ENCODE data around the gene IQSEC3.

Gene IQSEC3

DNA sequence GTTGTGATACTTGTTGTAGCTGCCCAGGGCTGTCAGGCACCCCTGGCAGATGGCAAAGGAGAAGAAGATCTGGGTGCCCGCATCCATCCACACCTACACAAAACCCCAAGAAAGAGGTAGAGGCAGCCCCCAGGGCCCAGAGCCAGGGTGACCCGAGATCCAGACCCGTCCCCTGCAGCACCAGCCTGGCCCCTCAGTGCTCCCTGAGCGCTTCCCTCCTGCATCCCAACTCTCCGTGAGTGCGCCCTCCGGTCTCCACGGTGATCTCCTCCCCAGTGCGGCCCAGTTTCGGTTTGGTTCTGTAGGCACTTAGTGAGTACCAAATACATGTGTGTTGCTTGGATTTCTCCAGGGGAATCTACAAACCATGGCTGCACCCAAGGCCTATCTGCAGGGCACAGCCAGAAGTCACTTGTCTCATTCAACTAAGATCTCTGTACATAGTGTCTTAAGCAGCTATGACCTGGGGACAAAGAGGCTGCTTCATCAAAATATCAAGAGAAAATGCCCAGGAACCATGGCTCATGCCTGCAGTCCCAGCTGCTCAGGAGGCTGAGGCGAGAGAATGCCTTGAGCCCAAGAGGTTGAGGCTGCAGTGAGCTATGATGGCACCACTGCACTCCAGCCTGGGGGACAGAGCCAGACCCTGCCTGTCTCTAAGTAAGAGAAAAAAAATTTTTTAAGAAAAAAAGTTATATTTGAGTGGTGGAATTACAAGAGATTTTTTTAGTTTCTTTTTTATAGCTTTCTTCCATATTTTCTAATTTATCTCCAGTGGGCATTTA lies 131.5 kb downstream of the IQSEC3 start:
- DNase-seq (ENCODE audit: low spot score) = no peak

DNA sequence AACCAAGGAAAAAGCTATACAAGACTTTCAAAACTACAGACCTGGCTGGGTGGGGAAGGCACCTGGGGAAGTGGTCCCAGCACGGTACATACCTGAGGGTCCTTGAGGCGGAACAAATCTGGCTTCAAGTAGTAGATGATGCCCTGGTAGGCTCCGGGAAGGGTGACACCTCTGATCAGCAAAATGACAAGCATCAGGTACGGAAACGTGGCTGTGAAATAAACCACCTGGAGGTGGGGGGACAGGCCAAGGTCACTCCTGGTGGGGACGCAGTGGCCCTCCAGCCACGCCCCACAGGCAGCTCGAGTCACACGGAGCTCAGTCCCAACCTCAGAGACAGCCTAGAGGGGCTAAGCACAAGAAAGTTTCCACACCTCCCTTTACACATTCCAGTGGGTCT lies 132.1 kb downstream of the IQSEC3 start:
- no peak for DNase-seq (ENCODE audit: low spot score)

DNA sequence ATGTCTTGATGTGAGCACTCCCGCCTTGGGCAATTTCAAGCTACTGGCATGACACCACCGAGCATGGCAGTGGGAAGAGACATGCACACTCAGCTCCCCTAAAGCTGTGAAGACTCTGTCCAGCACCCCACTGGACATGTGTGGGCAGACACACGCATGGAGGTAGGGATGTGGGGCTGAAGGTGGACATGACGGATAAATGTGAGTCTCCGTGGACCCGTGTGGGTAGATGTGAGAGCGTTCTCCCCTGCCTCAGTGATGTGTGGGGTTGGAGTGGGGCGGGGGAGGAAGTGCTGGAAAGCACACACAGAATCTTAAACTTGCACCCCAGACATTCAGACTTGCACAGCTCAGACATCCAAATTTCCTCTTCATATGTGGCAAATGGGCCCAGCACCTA lies 134.8 kb downstream of the IQSEC3 start:
- DNase-seq (ENCODE audit: low spot score) = no peak

DNA sequence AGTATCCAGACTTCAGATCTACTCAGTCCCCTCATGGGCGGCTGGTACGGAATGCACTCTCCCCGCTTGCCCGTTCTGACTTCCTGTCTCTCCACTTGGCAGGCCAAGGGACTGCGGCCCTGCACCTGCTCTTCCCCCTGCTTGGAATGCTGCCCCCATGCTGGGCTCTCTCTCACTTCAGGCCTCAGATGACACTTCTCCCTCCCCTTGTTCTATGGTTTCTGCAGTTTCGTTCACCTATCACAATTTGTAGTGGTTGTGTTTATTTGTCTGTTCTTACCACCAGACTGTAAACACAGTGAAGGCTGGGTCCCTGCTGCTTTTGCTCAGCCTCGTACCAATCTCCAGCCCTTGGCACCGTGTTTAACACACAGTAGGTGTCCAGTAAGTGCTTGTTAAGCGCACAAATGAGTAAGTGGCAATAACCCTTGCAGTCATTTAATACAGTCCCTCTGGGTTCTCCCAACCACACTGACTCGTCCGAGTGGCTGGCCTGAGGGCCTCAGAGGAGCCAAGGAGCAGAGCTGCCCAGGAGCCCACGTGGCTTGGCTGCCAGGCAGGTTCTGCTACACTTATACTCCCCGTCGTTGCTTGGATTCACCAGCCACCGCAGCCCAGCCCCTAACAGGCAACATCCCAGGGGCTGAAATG lies 135.6 kb downstream of the IQSEC3 start:
- DNase-seq (ENCODE audit: low spot score) = no peak

DNA sequence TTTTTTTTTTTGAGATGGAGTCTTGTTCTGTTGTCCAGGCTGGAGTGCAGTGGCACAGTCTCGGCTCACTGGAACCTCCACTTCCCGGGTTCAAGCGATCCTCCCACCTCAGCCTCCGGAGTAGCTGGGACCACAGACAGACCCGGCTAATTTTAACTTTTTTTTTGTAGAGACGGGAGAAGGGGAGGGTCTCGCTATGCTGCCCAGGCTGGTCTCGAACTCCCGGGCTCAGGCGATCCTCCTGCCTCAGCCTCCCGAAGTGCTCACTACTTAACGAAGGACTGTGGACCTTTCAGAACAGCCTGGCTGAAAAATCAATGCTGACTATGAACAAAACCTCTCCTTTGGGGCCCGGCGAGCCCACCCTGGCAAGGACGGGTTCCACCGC lies 136.5 kb downstream of the IQSEC3 start:
- DNase-seq (ENCODE audit: low spot score) = no peak

DNA sequence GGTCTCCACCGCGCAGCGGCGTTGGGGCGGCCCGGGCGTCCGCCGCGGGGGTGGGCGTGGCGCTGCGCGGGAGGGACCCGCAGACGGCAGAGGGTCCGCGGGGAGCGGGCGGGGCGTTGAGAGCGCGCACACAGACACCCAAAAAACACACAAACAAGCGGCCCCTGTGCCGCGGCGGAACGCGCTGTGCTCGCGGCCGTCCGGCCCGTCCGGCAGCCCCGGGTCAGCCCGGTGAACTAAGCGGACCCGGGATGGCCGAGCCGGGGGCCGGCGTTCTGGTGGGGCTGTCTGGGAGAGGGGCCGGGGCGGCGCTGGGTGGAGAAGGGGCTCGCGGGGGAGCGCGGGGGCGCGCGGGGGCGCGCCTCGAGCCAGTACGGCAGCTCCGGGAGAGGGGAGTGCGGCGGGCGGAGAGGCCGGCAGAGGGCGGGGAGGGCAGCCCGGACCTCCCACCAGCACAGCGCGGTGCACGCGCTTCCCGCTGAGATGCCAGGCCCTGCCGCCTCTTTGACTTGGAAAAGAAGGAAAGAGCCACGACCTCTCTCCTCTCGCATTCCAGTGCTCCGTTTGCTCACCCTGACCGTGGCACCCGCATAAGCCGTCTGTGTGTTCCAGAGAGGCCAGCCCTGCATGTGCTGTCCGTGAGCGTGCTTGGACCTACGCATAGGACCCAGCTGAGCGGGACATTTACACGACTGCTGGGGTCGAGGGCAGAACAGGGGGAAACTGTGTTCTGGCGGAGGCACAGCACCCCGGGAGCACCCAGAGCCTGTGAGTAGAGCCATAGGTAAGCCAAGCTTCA lies 137.1 kb downstream of the IQSEC3 start:
- no peak for DNase-seq (ENCODE audit: low spot score)

DNA sequence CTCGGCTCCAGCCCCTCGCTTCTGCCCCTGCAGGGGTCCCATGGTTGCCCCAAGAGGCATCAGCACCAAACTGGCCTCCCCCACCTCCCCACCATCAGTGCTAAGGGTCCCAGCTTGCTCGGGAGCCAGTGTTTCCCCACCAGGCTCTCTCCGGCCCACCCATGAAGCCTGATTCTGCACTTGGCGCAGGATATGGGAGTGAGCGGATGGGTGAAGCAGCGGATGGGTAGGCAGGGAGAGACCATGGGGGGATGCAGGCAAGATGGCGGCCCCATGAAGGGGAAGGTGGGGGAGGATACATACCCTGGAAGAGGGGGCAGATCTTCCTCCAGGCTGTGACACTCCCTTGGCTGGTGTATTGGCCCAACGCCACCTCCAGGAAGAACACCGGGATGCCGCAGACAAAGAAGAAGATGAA lies 137.7 kb downstream of the IQSEC3 start:
- no peak for DNase-seq (ENCODE audit: low spot score)

DNA sequence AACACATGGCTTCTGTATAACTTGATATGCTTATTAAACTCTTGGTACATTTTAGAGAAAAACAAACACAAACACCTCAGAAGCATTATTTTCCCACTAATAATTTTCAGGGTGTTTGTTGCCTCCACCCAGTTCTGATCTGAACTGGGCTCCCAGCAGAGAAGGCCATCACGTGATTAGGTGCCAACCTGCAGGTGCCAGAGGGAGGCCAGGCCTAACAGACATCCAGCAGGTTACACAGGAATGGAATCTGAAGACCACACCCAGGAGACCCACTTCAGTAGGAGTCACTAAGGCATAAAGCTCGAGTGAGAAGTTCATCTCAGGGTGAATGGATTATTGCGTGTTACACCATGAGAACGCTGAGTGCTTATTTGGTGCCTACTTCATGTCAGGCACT lies 138.5 kb downstream of the IQSEC3 start:
- no peak for DNase-seq (ENCODE audit: low spot score)

DNA sequence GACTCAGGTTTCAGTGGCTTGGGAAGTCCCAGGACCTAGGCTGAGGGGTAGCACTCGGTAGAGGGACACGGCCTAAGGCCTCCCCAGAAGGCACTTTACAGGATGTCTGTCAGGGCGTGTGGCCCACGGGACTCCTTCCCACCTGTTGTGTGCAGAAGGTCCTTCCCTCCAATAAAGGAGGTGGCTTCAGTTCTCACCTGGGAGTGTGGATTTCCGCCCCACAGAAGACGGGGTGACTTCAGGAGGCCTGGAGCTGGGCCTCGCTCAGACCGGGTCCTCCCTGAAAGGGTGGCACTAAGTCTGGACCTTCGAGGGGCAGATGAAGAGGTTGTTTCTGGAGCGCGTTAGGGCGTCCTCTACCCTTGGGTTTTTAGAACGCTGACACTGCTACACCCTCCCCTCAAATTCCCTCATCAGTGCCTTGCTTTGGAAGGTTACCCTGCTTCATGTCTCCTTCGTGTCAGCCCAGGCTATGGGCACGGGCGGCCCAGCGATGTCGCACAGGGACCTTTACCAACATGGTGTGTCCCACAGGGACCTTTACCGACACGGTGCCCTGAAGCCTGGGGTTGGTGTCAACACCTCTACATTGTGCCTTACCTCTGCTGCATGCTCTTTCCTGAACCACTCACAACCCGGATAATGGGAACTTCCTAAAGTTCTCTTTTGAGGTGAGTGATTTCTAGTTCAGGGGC lies 140.3 kb downstream of the IQSEC3 start:
- DNase-seq (ENCODE audit: low spot score) = no peak

DNA sequence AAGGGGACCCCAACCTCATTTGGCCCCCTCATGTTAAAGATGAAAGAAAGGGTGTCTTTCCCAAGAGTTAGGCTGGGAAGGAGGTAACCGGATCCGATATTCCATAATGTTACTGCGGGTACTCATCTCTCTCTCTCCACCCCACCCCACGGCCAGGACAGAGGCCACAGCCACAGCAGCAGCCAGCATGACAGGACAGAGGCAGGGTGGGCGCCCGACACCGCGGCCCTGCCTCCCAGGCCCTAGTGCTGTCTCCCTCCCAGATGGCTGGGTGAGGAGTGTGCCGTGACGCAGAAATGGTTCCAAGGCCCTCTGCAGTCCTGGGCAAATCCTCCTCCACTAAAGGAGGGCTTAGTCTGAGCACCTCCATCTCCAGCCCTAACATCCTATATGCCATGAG lies 141.2 kb downstream of the IQSEC3 start:
- no peak for DNase-seq (ENCODE audit: low spot score)

DNA sequence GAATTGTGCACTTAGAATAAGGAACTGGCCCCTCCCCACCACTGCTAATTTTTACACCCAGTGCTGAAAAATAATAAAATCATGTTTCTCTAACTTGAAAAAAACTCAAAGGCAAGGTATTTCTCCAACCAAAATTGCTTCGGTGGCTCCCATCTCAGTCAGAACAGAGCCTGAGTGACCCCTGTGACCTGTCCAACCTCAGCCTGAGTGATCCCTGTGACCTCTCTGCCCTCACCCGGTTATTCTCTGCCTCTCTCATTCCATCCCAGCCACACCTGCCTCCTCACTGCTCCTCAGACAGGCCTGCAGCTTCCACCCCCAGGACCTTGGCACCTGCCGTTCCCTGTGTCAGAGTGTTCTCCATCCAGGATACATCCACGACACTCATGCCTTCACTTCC lies 142.2 kb downstream of the IQSEC3 start:
- no peak for DNase-seq (ENCODE audit: low spot score)

DNA sequence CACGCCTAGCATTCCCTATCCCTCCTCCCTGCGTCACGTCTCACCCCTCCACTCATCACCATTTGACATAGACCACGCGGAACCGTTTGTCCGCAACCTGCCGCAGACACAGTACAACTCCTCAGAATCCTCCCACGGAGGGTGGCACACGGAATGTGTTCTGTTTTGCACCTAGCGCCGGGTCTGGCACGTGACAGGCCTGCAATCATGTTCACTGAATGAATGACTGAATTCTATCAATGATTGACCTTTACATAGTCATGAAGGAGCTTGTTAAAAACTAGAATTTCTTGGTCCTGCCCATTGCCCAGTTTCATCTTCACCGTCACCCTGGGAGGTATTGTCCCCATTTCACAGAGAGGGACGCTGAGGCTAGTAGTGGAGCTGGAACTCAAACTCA lies 142.7 kb downstream of the IQSEC3 start:
- DNase-seq (ENCODE audit: low spot score) = no peak

DNA sequence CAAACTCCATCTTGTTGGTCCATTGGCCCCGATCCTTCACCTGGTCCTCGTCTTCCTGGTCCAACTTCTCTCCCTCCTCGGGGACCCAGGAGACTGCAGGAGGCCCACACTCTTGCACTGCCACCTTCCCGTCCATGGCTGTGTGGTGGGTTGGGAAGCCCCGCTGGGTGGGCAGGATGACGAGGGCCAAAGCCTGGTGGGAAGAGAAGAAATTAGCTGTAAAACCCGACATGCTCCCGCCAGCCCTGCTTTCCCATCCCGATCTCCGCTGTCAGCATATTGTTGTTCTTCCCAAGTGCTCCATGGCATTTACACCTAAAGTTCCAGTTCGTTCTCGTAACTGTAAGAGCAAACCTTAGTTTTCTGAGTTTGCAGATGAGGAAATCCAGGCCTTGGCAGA lies 143.3 kb downstream of the IQSEC3 start:
- DNase-seq (ENCODE audit: low spot score) = no peak

DNA sequence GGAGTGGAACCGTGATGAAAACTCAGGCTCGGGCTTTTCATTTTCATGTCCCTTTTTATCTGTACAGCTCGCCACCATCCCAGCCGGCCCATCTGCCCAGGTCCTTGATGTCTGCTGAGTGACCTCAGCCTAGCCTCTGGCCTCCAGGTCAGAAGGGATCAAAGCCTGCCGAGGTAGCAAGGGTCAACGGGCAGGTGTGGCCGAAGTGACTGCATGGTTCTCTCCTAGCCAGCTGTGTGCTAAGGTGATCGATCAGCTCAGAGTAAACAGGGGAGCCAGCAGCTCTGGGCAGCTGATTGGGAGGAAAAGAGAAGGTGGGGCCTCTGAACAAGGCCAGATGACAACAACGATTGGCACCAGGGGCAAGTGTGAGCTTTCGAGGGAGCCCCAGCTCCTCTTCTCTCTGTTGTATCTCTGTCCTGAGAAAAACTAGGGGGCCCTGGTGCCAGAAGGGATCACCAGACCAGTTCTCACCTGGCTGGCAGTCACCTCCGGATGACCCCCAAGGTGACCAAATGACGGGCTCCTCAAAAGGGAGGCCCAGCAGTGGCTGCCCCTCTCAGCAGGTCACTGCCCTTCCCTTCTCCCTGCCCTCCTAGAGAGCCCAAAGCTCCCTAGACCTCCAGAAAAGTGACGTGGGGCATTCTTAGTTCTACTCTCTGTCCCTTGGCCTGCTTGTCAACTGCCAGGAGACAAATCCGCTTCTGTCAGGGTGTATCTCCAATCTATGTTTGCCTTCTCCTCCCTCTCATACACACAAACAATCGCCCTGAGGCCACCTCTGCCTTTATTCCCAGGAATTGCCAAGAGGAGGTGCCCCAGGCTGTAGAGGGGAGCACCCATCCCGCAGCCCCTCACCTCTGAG lies 143.9 kb downstream of the IQSEC3 start:
- DNase-seq (ENCODE audit: low spot score) = no peak

DNA sequence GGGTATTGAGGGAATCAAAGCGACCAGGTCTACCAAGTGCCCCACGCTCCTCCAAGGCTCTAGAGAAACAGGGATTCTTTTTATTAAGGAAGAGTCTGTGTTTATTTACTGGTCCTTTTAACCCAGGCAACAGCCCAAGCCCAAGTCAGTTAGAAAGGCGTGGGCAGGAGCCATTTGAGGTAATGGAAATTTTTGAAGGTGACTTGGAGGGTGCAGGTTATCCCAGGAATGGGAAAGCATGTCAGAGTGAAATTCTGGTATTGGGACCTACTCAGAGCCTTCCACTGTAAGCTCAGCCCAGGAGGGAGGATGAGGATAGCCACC lies 144.5 kb downstream of the IQSEC3 start:
- no peak for DNase-seq (ENCODE audit: low spot score)

DNA sequence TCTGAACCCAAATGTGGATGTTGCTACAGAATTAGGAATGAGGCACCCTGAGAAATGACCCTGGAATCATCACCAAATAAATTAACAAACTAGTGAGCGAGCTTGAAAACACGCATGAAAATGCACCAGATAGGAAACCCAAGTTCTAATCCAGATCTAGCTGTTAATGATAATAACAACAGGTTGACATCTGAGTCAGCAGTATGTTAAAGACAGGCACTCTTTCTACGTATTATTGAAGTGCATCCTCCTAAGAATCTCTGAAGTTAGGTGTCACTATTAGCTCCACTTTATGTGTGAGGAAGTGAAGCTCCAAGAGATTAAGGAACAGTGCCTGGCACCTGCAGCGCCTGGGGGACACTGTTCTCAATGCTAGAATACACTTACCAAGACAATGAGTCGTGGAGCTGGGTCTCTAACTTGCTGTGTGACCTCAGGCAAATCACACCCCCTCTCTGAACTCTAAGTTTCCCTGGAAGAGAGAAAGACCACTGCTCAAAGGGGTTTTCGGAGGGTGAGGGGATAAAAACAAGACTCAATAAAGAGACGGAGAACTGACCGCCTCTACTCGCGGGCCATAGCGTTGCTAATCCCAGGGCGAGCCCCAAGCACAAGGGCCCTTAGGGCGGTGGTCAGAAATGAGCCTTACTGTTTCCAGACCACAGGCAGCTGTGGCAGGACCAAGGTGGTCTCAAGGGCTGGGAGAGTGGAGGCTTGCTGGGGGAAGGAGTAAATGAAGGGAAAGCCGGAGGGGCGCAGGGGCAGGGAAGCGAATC lies 145.3 kb downstream of the IQSEC3 start:
- DNase-seq (ENCODE audit: low spot score) = no peak

DNA sequence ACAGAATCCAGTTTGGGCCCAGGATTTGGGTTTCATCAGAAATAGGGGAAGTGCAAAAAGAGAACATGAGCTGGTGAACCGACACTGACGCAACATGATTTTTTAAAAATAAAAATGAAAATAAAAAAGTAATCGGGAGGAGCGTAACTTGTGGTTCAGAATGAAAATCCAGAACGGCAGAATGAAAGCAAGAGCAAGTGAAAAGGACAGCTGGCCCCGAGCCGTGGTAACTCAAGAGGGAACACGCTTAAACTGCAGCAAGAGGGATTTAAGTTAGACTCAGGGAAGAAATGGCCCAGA lies 145.8 kb downstream of the IQSEC3 start:
- DNase-seq (ENCODE audit: low spot score) = no peak

DNA sequence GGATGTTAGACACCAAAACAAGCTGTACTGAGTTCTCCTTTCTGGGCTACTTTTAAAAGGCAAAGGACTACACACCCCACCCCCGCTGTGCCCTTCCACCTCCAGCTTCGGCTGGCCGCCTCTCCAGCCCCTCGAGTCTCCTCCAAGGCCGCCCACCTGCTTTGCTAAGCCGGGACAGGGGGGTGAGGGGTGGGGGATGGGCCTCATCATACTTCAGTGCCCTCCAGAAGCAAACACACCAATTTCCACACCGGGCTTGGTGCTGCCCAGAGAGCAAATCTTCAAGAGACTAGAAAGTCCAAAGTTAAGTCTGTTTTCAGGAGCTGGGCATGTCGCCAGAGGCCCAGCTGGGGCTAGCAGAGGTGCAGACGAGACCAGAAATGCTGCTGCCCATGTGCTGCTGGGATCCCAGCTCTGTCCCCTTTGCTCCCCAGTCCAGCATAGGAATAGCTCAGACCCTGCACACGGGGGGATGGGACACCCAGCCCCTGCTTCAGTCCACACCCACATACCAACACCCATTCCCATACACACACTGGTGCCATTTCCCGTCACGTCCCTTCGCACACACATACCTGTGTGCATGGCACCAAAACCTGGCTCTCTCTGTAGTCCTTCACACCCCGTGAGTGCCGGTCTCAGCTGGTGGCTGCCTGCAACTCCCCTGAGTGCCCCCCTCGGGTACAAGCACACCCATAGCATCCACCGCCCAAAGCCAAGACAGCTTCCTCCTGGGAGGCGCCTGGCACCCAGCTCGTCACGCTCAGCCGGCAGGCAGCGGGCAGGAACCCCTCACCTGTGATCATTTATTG lies 146.4 kb downstream of the IQSEC3 start:
- no peak for DNase-seq (ENCODE audit: low spot score)

DNA sequence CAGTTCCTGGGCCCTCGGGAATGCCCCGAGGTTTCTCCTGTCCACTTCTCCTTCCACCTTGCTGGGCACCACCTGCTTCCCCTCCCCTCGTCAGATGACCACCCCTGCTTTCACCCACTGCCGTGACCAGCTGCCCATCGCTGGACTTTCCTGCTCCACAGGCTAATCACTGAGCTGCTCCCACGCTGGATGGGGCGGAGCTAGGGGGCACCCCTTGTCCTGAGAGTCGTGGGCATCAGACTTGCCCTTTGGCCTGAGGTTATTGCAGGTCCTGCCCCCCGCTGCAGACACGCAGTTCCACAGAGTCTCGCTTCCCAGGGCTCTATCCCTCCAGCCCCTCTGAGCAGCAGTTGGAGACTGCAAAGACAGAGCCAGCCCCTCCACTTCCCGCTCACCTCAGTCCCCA lies 147.0 kb downstream of the IQSEC3 start:
- no peak for DNase-seq (ENCODE audit: low spot score)
